Right lung (tissue), 5 donors: ENCODE results near the gene CARM1. TPM values are rescaled to one million over a fixed set of nuclear protein-coding genes. Genes with fewer than 3 reads are reported as not detected.
A peak's percentile ranks its signal among the peaks of the same experiment; 100 is the strongest.

Experiments used
- DNase-seq, 2 donors: peaks; one replicate each; pipeline ENCODE4 v3.0.0-alpha.2; 2013
- polyA plus RNA-seq, 5 donors: library from polyadenylated mRNA; unstranded; fragments of 120-200 nt; gene quantifications; one replicate each; pipeline versions ENCODE4 v1.2.1 to v1.2.3, GENCODE V29; 2013; ENCODE audit warnings: inconsistent platforms in 1 of 5, low replicate concordance in 1 of 5; ENCODE audit not compliant: insufficient read length in 5 of 5, insufficient read depth in 1 of 5

CARM1 gene
- polyA plus RNA-seq, 5 donors, result 30.6 to 54.3 (median 43.5) TPM

DNA sequence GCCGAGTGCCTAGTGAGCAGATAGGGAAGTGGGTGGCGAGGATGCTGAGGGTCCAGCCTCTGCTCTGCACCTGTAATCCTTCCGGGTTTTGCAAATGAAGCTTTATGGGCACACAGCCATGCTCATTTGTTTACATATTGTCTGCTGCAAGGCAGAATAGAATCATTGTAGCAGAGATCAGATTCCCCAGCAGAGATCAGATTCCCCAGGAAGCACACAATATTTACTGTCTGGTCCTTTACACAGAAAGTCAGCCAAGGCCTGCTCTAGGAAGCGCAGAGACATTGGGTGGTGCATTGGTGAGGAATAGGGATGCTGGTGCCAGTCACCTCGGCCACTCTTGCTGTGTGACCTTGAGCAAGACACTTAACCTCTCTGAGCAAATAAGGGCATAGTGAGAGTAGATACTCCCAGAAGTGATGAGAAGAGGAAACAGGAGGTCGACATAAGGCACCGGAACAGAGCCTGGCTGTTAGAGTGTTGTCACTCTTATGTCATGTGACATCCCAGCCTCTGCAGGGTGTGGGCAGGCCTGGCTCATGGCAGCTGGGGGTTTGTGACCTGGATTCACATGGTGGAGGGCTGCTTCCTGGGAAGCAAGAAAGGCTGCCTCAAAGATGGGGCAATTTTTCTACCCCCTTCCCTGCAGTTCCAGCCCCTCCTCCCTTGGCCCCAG lies 25.6 kb downstream of the CARM1 start:
- no peak for DNase-seq

GRCh38 chr19:10898633-10899032 lies 27.3 kb downstream of the CARM1 start:
- no peak for DNase-seq

DNA sequence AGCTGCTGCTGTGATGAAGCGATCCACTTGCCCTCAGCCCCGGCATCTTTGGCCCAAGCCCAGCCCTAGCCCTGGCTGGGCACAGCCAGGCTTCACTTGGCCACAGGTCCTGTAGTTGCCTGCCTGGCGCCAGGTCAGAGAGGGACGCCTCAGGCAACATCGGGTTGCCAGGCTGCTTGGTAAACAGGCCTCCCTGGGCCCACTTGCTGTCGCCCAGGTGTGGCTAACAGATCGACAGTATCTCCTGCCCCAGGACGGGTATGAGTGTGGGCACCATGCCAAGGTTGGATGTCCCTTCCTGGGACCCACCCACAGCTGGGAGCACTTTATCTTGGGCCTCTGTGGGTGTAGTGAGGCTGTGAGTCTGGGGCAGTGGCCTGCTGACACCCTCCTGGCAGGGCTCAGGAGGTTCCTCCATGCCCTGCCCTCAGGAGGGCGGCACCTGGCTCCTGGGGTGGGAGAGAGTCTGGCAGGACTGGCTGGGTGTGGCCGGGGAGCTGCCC lies 27.8 kb downstream of the CARM1 start:
- DNase-seq, result peak in 1 of 2 donors; percentile 13

DNA sequence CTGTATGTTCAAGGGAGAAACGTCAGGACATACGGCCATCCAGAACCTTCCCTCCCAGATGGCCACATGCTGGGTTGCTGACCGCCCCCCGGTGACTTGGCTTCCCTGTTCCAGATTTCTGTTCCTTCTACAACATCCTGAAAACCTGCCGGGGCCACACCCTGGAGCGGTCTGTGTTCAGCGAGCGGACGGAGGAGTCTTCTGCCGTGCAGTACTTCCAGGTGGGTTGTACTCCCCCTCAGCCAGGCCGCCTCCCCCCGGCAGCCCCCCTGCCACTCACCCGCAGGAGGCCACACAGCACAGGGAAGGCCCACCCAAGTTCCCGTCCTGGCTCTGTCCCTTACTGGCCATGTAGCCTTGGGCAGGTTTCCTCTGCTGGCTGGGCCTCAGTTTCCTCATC lies 36.6 kb downstream of the CARM1 start:
- no peak for DNase-seq

DNA sequence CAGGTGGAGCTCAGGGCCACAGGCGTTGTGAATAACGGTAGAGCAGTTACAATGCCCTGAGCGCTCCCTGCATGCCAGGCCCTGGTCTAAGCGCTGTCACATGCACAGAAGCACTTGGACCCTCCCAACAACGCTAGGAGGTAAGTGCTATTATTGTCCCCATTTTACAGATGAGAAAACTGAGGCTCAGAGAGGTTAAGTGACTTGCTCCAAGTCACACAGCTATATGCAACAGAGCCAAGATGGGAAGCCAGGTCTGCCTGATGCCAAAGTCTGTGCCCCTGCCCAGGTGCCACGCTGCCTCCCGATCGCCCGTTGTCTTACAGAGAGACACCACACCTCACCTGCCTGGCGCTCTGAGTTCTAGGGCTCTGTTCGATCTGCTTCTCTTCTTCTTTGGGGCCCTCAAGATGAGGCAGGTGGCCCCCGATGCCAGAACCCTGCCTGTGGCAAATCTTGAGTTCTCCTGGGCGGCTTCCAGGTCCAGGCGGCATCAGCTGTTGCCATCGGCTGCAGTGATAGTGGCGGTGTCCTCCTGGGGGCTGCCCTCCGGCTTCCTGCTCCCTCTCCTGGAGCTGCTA lies 37.1 kb downstream of the CARM1 start:
- no peak for DNase-seq

DNA sequence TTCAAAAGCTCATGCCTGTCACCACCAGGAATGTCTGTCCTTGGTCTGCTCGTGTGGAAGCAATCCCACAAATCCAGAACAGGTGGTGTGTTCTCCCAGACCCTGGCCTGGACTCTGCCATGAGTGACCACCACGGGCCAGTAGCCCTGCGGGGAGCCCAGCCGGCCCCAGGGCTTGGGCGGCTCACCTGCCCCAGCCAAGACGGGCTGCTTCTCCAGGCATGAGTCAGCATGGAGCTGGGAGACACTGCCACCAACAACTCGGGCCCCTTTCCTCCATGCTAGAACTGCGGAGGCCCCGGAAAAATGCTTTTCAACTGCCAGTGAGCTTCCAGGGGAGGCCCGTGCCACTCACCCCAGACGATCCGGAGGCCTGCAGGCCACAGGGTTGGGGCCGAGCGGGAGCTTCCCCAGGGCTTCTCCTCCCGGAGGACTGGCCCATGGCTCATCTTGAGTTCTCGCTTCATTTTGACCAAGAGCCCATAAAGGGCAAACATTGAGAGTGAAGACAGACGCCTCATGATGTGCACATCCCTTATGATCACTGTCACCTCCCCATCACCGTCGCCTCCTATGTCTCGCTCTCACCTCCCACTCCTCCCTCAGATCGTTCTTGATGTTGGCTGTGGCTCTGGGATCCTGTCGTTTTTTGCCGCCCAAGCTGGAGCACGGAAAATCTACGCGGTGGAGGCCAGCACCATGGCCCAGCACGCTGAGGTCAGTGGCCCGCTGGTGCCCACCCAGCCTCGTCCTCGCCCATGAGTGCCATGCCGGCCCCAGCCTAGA lies 40.4 kb downstream of the CARM1 start:
- no peak for DNase-seq

GRCh38 chr19:10912619-10913018 lies 41.3 kb downstream of the CARM1 start:
- no peak for DNase-seq

DNA sequence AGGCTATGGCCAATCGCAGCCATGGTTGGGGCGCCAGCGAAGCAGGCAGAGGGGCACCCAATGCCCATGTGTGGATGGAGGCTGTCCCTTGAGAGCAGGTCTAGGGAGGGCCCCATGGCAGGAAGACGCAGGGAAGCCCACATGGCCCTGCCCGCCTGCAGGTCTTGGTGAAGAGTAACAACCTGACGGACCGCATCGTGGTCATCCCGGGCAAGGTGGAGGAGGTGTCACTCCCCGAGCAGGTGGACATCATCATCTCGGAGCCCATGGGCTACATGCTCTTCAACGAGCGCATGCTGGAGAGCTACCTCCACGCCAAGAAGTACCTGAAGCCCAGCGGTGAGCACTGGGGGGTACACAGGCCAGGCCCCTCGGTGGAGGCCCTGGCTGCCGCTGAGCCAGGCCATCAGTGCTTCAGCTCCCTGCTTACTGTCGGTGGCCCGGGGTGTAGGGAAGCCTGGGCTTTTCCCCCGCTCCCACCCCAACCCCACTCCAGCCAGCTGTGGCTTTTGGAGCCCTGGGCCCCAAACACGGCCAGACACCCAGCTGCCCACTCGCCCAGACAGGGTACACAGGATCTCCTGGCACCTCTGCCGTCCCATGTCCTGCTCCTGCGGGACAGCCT lies 42.5 kb downstream of the CARM1 start:
- no peak for DNase-seq

DNA sequence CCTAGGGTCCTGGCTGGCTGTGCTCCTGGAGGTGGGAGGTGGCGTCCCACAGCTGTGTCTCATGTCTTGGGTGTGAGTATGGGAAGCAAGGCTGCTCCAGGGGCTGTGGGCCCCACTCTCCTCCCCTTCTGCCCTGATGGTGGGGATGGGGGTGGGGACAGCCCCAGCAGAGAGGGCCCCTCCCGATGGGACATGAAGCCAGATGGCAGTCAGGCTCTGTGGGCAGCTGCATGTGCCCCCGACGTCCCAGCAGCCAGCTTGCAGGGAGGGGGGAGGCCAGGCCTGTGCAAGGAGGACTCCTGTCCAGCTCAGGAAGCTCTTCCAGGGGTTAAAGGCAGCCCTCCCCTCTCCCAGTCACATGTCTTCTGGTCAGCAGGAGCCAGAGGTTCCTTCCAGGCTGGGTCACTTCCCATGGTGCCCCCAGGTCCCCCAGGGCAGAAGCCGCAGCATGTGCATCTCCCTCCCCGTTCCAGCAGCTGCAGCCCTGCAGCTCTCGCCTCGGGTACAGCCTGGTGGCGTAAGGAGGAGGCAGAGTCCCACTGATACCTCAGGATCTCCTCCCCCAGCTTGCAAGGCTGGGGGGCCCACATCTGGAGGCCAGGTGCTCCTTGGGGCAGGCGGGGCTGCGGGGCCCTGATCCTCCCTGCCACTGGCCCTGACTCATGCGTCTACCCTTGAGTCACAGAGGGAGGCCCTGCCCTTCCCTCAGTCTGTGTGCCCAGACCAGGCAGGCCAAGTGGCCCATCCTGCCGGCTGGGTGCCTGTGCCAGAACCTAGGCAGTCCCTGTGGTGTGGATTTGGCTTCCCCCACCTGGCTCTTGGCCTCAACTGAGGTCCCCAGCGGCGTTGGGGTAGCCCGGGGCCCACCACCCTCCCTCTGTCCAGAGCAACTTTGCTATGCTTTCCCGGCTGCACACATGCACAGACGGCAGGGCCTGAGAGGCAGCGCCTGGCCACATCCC lies 44.1 kb downstream of the CARM1 start:
- no peak for DNase-seq

DNA sequence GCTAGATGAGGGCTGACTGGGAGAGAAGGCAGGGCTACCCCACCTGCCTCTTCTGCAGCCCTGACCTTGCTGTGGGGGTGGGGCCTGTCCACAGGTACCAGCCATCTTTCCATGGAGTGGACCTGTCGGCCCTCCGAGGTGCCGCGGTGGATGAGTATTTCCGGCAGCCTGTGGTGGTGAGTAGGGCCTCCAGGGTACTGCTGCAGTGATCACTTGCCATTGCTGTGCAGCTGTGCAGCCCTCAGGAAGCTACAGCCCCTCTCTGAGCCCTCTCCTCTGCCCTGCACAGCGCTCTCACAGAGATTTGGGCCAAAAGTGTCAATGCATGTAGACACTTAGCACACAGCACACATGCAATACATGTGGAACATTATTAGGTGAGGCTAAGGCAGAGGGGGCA lies 45.2 kb downstream of the CARM1 start:
- DNase-seq, result no peak

DNA sequence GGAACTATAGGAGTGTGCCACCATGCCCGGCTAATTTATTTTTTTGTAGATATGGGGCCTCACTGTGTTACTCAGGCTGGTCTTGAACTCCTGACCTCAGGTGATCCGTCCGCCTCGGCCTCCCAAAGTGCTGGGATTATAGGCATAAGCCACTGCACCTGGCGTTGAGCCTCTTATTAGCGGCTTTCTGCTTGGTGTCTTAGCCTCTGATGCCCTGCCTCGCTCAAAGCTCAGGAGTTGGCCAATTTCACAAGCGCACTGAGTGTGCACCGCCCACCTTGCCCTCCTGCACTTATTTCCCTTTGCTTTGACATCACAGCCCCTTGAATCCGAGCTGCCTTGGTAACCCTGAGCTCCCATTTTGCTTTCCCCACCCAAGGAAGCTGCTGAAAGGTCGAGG lies 47.0 kb downstream of the CARM1 start:
- DNase-seq, result no peak

- no peak for DNase-seq
Measured at GRCh38 chr19:10919352-10920287, 48.3 kb downstream of the CARM1 start.

DNA sequence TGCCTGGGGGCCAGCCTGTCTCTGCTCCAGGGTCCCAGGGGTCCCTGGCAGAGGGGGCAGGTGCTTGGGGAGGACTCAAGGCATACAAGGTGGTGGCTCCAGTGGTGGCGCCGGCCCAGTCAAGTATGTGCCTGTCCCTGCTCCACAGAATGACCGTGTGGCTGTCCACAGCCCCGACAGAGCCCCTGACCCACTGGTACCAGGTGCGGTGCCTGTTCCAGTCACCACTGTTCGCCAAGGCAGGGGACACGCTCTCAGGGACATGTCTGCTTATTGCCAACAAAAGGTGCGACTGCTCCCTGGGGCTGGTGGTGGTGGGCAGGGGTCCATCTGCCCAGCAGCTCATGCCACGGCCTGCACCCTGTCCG lies 48.9 kb downstream of the CARM1 start:
- no peak for DNase-seq

DNA sequence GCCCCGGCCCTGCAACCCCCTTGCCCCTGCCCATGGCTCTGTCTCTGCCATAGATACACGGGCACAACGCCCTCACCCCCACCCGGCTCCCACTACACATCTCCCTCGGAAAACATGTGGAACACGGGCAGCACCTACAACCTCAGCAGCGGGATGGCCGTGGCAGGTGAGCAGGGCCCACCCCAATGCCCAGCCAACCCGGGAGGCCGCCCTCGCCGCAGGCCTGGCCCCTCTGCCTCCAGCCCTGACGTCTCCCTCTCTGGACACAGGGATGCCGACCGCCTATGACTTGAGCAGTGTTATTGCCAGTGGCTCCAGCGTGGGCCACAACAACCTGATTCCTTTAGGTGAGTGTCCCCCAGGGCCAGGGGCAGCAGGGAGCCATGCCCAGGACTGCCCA lies 49.4 kb downstream of the CARM1 start:
- DNase-seq, result no peak

DNA sequence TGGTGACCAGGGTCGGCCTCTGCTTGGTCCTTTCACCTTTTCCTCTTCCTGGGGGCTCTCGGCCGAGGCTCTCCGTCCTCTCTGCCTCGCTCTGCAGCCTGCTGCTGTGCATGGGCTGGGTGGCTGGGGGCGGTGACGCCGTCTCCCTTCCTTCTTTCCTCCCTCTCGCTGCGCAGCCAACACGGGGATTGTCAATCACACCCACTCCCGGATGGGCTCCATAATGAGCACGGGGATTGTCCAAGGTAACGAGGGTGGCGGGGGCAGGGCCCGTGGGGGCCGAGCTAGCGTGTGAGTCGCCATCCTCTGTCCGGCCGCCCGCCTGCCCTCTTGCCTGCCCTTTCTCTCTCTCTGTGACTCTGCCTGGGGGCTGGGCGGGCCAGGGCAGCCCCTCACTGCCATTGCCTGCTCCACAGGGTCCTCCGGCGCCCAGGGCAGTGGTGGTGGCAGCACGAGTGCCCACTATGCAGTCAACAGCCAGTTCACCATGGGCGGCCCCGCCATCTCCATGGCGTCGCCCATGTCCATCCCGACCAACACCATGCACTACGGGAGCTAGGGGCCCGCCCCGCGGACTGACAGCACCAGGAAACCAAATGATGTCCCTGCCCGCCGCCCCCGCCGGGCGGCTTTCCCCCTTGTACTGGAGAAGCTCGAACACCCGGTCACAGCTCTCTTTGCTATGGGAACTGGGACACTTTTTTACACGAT lies 50.0 kb downstream of the CARM1 start:
- no peak for DNase-seq

DNA sequence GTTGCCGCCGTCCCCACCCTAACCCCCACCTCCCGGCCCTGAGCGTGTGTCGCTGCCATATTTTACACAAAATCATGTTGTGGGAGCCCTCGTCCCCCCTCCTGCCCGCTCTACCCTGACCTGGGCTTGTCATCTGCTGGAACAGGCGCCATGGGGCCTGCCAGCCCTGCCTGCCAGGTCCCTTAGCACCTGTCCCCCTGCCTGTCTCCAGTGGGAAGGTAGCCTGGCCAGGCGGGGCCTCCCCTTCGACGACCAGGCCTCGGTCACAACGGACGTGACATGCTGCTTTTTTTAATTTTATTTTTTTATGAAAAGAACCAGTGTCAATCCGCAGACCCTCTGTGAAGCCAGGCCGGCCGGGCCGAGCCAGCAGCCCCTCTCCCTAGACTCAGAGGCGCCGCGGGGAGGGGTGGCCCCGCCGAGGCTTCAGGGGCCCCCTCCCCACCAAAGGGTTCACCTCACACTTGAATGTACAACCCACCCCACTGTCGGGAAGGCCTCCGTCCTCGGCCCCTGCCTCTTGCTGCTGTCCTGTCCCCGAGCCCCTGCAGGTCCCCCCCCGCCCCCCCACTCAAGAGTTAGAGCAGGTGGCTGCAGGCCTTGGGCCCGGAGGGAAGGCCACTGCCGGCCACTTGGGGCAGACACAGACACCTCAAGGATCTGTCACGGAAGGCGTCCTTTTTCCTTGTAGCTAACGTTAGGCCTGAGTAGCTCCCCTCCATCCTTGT lies 50.7 kb downstream of the CARM1 start:
- DNase-seq, result no peak

- DNase-seq, result no peak
Measured at GRCh38 chr19:10922638-10923014, 51.3 kb downstream of the CARM1 start.

GRCh38 chr19:10923260-10924112 lies 52.1 kb downstream of the CARM1 start:
- no peak for DNase-seq
